PFSK-1 (cell line): ENCODE data around the gene ANKFN1.

Experiments used
- FOXP2 ChIP-seq: optimal IDR thresholded peaks from 2 replicates; pipeline ENCODE3; 2011; ENCODE audit warnings: borderline replicate concordance, control low read depth, inconsistent platforms; ENCODE audit not compliant: insufficient read depth; ENCODE audit errors: extremely low read length, extremely low read depth
- POLR2AphosphoS5 ChIP-seq: IDR thresholded peaks from 2 replicates; pipeline ENCODE4 v1.6.1; 2012; ENCODE audit warnings: low read depth, mild to moderate bottlenecking, control low read depth, low read length, moderate library complexity
- SIN3A ChIP-seq: IDR thresholded peaks from 2 replicates; pipeline ENCODE4 v1.6.1; 2012; ENCODE audit warnings: mild to moderate bottlenecking, low read length, moderate library complexity, borderline replicate concordance; ENCODE audit not compliant: insufficient read depth
- TAF1 ChIP-seq: IDR thresholded peaks from 2 replicates; pipeline ENCODE4 v1.6.1; 2012; ENCODE audit warnings: low read length, control low read depth, borderline replicate concordance; ENCODE audit not compliant: insufficient read depth
- TF ChIP-seq, protein P1 (sequence below), 2 experiments: IDR thresholded peaks; 2 replicates each; pipeline versions ENCODE4 v1.6.1 to v1.8.0; 2011 to 2012; ENCODE audit warnings: low read depth in 2 of 2, low read length in 2 of 2, control low read depth in 1 of 2, inconsistent platforms in 1 of 2, mild to moderate bottlenecking in 1 of 2, moderate library complexity in 1 of 2; ENCODE audit not compliant: insufficient read depth in 1 of 2

Gene ANKFN1

GRCh38 chr17:56177361-56177760 lies 24.1 kb downstream of the ANKFN1 start:
- TF ChIP-seq FOXP2: no peak
- no peak for TF ChIP-seq TAF1
- TF ChIP-seq, protein P1, sequence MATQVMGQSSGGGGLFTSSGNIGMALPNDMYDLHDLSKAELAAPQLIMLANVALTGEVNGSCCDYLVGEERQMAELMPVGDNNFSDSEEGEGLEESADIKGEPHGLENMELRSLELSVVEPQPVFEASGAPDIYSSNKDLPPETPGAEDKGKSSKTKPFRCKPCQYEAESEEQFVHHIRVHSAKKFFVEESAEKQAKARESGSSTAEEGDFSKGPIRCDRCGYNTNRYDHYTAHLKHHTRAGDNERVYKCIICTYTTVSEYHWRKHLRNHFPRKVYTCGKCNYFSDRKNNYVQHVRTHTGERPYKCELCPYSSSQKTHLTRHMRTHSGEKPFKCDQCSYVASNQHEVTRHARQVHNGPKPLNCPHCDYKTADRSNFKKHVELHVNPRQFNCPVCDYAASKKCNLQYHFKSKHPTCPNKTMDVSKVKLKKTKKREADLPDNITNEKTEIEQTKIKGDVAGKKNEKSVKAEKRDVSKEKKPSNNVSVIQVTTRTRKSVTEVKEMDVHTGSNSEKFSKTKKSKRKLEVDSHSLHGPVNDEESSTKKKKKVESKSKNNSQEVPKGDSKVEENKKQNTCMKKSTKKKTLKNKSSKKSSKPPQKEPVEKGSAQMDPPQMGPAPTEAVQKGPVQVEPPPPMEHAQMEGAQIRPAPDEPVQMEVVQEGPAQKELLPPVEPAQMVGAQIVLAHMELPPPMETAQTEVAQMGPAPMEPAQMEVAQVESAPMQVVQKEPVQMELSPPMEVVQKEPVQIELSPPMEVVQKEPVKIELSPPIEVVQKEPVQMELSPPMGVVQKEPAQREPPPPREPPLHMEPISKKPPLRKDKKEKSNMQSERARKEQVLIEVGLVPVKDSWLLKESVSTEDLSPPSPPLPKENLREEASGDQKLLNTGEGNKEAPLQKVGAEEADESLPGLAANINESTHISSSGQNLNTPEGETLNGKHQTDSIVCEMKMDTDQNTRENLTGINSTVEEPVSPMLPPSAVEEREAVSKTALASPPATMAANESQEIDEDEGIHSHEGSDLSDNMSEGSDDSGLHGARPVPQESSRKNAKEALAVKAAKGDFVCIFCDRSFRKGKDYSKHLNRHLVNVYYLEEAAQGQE (IDR thresholded peaks at IDR 0.05; ENCODE audit: insufficient read depth in 1 of 2, low read depth in 2 of 2, low read length in 2 of 2): no peak
- TF ChIP-seq SIN3A: no peak
- TF ChIP-seq POLR2AphosphoS5: no peak

DNA sequence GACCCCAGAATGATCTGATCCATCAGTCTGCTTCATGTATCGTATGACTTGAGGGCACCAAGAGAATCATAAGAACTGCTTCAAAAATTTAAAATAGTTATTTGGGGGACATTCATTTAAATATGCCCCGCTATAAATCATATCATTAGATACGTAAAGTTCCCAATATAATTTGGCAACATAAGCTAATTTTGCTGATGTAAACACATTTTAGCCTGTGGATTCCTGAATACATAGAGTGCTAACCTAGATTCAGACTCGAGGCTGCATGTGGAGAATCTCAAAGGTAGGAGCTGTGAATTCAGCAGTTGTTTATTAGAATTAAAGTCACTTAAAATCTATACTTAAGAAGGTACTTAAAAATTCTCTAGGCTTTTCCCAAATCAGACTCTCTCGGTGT lies 24.9 kb downstream of the ANKFN1 start:
- TF ChIP-seq POLR2AphosphoS5 (no peak), SIN3A (no peak), TAF1 (no peak), FOXP2 (no peak)
- TF ChIP-seq, protein P1 (IDR thresholded peaks at IDR 0.05; ENCODE audit: insufficient read depth in 1 of 2, low read depth in 2 of 2, low read length in 2 of 2): no peak

GRCh38 chr17:56182081-56182480 lies 28.8 kb downstream of the ANKFN1 start:
- TF ChIP-seq POLR2AphosphoS5: no peak
- TF ChIP-seq, protein P1 (IDR thresholded peaks at IDR 0.05; ENCODE audit: insufficient read depth in 1 of 2, low read depth in 2 of 2, low read length in 2 of 2): no peak
- TF ChIP-seq FOXP2: no peak
- no peak for TF ChIP-seq TAF1
- TF ChIP-seq SIN3A: no peak

GRCh38 chr17:56184650-56185049 lies 31.4 kb downstream of the ANKFN1 start:
- TF ChIP-seq TAF1 (no peak), FOXP2 (no peak), POLR2AphosphoS5 (no peak), SIN3A (no peak)
- TF ChIP-seq, protein P1 (IDR thresholded peaks at IDR 0.05; ENCODE audit: insufficient read depth in 1 of 2, low read depth in 2 of 2, low read length in 2 of 2): no peak

DNA sequence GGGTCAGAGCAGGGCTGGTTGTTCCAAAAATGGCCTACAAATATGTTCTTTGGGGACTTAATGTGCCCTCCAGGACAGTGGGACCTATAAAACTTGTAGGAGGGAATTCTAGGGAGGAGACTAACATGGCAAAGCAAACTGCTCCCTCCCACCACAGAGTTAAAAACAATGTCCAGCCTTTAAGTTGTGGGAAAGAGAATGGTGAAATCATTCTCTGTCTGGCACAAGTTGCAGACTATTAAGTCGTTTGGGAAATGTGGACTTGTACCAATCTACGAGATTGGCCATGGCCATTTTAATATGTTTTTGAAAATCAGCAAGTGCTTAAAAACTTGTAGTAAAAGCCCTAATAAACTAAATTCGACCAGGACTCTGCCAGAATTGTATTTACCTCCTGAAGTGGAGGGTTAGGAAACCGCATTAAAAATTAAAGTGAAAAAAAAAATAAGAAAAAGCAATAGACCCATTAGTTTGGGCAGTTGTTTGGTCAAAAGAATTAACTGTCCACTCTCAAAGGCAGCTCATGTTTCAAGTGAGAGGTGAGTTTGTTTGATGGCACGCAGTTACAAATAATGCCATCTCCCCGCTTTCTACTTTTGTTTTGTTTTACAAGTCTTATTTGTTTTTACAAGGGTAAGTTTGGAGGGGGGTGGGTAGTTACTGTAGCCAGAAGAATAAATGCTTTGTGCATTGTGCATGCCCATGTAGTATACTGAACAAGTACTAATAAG lies 32.4 kb downstream of the ANKFN1 start:
- TF ChIP-seq SIN3A: no peak
- TF ChIP-seq FOXP2: no peak
- TF ChIP-seq TAF1: no peak
- no peak for TF ChIP-seq POLR2AphosphoS5
- TF ChIP-seq, protein P1 (IDR thresholded peaks at IDR 0.05; ENCODE audit: insufficient read depth in 1 of 2, low read depth in 2 of 2, low read length in 2 of 2): no peak
